ENCODE results near the gene PCBP3. TPM values are rescaled to one million over a fixed set of nuclear protein-coding genes. Genes with fewer than 3 reads are reported as not detected.

PCBP3 gene
- total and polyA plus RNA-seq, 4 donors: 0.36 to 1.6 (median 0.42) TPM

DNA sequence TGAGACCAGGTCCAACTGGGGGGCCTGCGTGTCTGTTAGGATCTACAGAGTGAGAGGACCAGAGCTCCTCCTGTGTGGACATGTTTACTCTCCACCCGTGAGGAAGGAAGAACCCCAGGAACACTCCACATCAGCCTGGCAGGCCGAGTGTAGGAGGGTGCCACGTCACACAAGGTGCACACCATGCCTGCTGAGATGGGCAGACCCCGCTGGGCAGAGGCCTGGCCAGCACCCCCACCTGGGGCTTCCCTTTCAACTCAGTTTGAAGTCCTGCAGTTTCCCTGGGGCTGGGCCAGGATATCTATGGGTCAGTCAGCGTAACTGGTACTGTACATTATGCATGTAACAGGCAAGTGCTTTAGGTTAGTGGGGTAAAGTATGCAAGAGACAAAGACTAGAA is 30.1 kb upstream of the PCBP3 start:
- no peak for DNase-seq (ENCODE audit: low spot score)
- 74% methylated on average over 6 of the region's 6 CpGs for WGBS
- peaks cover 0 to 18% (median 4%) of the 10 kb centered on the region in 4 donors for H3K27me3 ChIP-seq (ENCODE audit: control insufficient read depth in 4 of 4, insufficient read depth in 4 of 4, low read length in 3 of 4)

DNA sequence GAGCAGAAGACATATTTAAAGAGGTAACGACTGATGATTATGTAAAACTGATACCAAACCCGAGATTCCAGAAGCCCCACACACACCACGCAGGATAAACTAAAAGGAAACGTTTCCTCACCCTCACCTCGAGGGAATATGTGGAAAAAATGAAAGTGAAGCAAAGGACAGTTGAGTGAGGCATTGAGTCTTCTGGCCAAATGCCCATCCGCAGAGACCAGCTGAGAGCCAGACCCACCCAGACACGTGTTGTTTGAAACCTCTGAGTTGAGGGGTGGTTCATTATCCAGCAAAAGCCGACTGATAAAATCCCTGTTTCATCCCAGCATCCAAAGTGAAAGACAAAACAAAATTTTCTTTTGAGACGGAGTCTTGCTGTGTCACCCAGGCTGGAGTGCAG is 29.6 kb upstream of the PCBP3 start:
- 64% methylated on average over 9 of the region's 9 CpGs for whole genome bisulfite sequencing
- Histone ChIP-seq H3K27me3 (ENCODE audit: control insufficient read depth in 4 of 4, insufficient read depth in 4 of 4, low read length in 3 of 4) (peaks cover 0 to 14% (median 4%) of the 10 kb centered on the region in 4 donors), H3K4me1 (ENCODE audit: control insufficient read depth in 4 of 4, insufficient read depth in 4 of 4, low read length in 3 of 4) (no peaks in the 10 kb centered on the region), H3K9ac (ENCODE audit: low read depth in 1 of 2, low read length in 2 of 2) (no peak overlapping the region), H3K4me3 (ENCODE audit: low read depth in 1 of 3, low read length in 3 of 3) (no peak overlapping the region), H3K27ac (ENCODE audit: low read depth in 1 of 2, low read length in 2 of 2) (no peak overlapping the region), H3K9me3 (ENCODE audit: control insufficient read depth in 4 of 4, low read length in 3 of 4) (no peaks in the 10 kb centered on the region), H3K36me3 (ENCODE audit: control insufficient read depth in 4 of 4, insufficient read depth in 3 of 4, low read depth in 1 of 4, low read length in 3 of 4) (no peaks in the 10 kb centered on the region)
- DNase-seq (ENCODE audit: low spot score): no peak
- TF ChIP-seq HNF4G (IDR thresholded peaks at IDR 0.05) (no peak), RAD21 (IDR thresholded peaks at IDR 0.05) (no peak), RXRA (IDR thresholded peaks at IDR 0.05) (no peak), FOXA1 (IDR thresholded peaks at IDR 0.05) (no peak), SP1 (IDR thresholded peaks at IDR 0.05) (no peak), NR2F2 (IDR thresholded peaks at IDR 0.05) (no peak), EGR1 (IDR thresholded peaks at IDR 0.05; ENCODE audit: low read depth in 2 of 2) (no peak), FOXA2 (IDR thresholded peaks at IDR 0.05) (no peak)
- TF ChIP-seq, protein P1, sequence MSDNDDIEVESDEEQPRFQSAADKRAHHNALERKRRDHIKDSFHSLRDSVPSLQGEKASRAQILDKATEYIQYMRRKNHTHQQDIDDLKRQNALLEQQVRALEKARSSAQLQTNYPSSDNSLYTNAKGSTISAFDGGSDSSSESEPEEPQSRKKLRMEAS (IDR thresholded peaks at IDR 0.05): no peak
- TF ChIP-seq, protein P2, sequence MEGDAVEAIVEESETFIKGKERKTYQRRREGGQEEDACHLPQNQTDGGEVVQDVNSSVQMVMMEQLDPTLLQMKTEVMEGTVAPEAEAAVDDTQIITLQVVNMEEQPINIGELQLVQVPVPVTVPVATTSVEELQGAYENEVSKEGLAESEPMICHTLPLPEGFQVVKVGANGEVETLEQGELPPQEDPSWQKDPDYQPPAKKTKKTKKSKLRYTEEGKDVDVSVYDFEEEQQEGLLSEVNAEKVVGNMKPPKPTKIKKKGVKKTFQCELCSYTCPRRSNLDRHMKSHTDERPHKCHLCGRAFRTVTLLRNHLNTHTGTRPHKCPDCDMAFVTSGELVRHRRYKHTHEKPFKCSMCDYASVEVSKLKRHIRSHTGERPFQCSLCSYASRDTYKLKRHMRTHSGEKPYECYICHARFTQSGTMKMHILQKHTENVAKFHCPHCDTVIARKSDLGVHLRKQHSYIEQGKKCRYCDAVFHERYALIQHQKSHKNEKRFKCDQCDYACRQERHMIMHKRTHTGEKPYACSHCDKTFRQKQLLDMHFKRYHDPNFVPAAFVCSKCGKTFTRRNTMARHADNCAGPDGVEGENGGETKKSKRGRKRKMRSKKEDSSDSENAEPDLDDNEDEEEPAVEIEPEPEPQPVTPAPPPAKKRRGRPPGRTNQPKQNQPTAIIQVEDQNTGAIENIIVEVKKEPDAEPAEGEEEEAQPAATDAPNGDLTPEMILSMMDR (IDR thresholded peaks at IDR 0.05; ENCODE audit: low read depth, low read length, missing input control): no peak
- TF ChIP-seq, protein P3, sequence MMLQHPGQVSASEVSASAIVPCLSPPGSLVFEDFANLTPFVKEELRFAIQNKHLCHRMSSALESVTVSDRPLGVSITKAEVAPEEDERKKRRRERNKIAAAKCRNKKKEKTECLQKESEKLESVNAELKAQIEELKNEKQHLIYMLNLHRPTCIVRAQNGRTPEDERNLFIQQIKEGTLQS (IDR thresholded peaks at IDR 0.05): no peak
- TF ChIP-seq, protein P4, sequence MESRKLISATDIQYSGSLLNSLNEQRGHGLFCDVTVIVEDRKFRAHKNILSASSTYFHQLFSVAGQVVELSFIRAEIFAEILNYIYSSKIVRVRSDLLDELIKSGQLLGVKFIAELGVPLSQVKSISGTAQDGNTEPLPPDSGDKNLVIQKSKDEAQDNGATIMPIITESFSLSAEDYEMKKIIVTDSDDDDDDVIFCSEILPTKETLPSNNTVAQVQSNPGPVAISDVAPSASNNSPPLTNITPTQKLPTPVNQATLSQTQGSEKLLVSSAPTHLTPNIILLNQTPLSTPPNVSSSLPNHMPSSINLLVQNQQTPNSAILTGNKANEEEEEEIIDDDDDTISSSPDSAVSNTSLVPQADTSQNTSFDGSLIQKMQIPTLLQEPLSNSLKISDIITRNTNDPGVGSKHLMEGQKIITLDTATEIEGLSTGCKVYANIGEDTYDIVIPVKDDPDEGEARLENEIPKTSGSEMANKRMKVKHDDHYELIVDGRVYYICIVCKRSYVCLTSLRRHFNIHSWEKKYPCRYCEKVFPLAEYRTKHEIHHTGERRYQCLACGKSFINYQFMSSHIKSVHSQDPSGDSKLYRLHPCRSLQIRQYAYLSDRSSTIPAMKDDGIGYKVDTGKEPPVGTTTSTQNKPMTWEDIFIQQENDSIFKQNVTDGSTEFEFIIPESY (IDR thresholded peaks at IDR 0.05): no peak

More for the DNA sequence above, 30.1 kb upstream of the PCBP3 start:
- H3K9me3 ChIP-seq (ENCODE audit: control insufficient read depth in 4 of 4, low read length in 3 of 4): no peaks in the 10 kb centered on the region
- H3K36me3 ChIP-seq (ENCODE audit: control insufficient read depth in 4 of 4, insufficient read depth in 3 of 4, low read depth in 1 of 4, low read length in 3 of 4): no peaks in the 10 kb centered on the region
- no peaks in the 10 kb centered on the region for H3K4me1 ChIP-seq (ENCODE audit: control insufficient read depth in 4 of 4, insufficient read depth in 4 of 4, low read length in 3 of 4)
- no peak overlapping the region for H3K9ac ChIP-seq (ENCODE audit: low read depth in 1 of 2, low read length in 2 of 2)
- H3K4me3 ChIP-seq (ENCODE audit: low read depth in 1 of 3, low read length in 3 of 3): no peak overlapping the region
- TF ChIP-seq EGR1 (IDR thresholded peaks at IDR 0.05; ENCODE audit: low read depth in 2 of 2): no peak
- TF ChIP-seq, protein P2 (IDR thresholded peaks at IDR 0.05; ENCODE audit: low read depth, low read length, missing input control): no peak
- no peak for TF ChIP-seq HNF4G (IDR thresholded peaks at IDR 0.05)
- TF ChIP-seq GABPA (IDR thresholded peaks at IDR 0.05 in 1 of 2, conservative IDR thresholded peaks at IDR 0.05 in 1 of 2): no peak
- TF ChIP-seq JUND (IDR thresholded peaks at IDR 0.05): no peak
- TF ChIP-seq FOXA1 (IDR thresholded peaks at IDR 0.05): no peak
- TF ChIP-seq RXRA (IDR thresholded peaks at IDR 0.05): no peak
- TF ChIP-seq, protein P4 (IDR thresholded peaks at IDR 0.05): no peak
- TF ChIP-seq RAD21 (IDR thresholded peaks at IDR 0.05): no peak
- no peak for TF ChIP-seq NR2F2 (IDR thresholded peaks at IDR 0.05)
- TF ChIP-seq HNF4A (conservative IDR thresholded peaks at IDR 0.05): no peak
- TF ChIP-seq YY1 (IDR thresholded peaks at IDR 0.05): no peak
- TF ChIP-seq, protein P3 (IDR thresholded peaks at IDR 0.05): no peak
- TF ChIP-seq, protein P1 (IDR thresholded peaks at IDR 0.05): no peak
- no peak for TF ChIP-seq TAF1 (conservative IDR thresholded peaks at IDR 0.05)
- no peak overlapping the region for H3K27ac ChIP-seq (ENCODE audit: low read depth in 1 of 2, low read length in 2 of 2)
